CD4-positive, alpha-beta T cell treated with Interleukin-10 for 1 hour (primary cell): ENCODE measurements around the gene DBH.

Source experiments
- DNase-seq: peaks from one replicate; pipeline ENCODE4 v3.0.0-alpha.2; 2020

Gene DBH

DNA sequence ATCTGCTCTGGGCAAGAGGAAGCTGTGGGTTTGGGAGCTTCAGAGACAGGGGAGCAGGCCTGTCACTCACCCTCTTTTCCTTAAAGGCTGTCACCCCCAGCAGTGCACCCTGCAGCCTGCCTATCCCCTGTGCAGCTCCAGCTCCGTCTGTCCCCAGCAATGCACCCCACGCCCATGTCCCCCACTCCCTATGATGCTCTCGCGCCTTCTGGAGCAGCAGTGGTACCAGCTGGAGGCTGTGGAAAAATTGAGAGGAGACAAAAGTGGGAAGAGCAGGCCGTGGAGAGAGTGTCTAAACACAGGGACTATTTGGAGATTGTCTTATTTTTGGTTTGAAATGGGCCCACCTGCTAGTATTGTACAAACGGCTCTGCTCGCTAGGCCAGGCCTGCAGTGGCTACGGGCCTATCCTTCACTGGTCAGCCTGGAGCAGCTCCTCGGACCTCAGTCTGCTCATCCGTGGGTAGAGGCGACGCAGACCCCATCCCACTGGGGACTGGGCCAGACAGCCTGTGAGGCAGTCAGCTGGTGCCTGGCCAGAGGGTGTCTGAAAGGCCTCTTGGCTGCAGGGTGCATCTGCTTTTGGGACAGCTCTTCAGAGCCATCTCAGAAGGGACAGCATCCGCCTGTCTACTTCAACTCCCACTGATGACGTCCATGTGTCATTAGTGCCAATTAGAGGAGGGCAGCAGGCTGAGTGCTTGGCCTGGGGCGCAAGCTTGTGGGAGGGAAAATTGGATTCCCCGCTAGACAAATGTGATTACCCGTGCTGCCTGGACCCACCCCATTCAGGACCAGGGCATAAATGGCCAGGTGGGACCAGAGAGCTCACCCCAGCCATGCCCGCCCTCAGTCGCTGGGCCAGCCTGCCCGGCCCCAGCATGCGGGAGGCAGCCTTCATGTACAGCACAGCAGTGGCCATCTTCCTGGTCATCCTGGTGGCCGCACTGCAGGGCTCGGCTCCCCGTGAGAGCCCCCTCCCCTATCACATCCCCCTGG lies at the start of gene DBH:
TSS of gene DBH (plus strand) at position 831 of the 999 bp plus-strand sequence. CDS start at position 840, 9 bp downstream.
- DNase-seq, result no peak

DNA sequence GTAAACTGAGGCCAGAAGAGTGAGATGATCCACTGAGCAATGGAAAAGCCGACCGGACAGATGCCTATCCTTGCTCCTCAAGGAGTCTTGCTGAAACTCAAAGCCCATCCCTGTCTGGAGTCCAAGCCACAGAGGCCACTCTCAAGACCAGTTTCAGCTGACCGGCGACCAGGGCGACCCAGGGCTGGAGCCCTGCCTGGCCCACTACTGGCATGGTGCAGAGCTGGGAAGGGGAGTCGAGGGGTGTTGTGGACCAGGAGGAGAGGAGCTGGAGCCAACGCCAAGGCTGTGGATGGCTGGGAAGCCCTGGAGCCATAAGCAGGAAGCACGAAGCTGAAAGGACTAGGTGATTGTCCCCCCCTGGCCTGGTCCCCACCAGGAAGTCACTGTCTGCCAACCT lies 49.1 kb upstream of the DBH start:
- DNase-seq, result no peak

DNA sequence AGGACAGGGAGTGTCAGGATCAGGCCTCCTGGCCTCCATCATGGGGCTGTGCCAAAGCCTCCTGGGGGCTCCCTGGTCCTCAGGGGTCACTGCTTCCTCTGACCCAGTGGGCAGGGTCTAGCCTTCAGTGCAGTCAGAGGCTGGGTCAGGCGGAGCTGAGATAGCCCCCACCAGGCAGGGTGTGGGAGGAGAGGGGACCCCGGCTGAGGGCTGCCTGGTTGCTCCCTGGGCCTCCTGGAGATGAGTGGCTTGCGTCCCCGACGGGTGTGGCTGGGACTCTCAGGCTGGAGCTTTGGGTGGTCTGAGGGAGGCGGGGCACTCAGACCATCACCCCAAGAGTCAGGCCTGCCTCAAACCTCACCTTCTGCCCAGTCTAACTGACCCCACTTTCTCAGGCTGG lies 48.7 kb upstream of the DBH start:
- no peak for DNase-seq

DNA sequence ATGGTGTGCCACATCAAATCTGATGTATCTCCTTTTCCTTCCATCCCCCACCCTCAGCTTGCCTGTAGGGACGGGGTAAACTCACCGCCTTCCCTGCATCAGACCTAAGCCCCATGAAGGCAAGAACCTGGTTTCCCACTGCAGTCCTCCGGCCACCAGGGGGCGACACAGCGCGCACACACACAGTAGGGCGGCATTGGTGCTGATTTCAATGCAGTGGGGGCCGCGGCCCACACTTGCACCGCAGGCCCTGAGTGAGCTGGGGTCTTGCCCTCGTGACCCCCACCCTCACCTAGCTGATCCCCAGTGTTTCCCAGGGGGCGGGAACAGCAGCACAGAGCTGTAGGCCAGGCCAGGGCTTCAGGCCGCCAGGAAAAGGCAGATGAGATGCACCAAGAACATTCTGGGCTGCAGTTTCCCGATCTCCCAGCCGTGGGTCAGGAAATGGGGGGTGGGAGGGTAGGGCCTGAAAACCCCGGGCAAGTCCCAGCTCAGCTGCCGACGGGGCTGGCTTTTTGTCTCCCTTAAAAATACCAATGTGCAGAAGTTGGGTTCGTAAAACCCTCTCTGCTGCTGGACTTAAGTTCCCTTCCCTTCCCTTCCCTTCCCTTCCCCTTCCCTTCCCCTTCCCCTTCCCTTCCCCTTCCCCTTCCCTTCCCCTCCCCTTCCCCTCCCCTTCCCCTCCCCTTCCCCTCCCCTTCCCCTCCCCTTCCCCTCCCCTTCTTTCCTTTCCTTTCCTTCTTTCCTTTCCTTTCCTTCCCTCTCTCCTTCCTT lies 46.5 kb upstream of the DBH start:
- peak; percentile 48 for DNase-seq

DNA sequence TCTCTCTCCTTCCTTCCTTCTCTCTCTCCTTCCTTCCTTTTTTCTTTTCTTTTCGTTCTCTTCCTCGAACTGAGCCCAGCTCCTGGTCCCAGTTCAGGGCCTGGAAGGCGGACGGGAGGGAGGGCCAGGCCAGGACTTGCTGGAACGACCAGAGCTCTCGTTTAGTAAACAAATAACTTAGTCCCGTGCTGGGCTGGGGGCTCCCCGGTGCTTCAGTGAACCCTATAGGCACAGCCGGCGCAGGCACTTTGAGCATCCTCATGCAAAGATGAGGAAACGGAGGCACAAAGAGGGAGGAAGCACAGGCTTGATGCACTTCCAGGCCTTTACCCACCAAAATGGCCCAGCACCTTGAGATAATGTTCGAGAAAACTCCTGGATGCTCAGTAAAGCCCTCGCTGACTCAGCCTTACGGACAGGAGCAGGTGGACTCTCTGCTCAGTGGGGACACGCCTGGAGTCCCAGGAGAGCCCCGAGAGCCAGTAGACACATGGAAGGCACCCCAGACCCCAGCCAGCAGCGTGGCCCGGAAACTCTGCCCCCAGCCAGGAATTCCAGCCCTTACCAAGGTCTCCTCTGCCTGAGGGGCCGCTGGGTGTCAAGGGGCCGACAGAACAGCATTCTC lies 45.8 kb upstream of the DBH start:
- DNase-seq, result no peak

DNA sequence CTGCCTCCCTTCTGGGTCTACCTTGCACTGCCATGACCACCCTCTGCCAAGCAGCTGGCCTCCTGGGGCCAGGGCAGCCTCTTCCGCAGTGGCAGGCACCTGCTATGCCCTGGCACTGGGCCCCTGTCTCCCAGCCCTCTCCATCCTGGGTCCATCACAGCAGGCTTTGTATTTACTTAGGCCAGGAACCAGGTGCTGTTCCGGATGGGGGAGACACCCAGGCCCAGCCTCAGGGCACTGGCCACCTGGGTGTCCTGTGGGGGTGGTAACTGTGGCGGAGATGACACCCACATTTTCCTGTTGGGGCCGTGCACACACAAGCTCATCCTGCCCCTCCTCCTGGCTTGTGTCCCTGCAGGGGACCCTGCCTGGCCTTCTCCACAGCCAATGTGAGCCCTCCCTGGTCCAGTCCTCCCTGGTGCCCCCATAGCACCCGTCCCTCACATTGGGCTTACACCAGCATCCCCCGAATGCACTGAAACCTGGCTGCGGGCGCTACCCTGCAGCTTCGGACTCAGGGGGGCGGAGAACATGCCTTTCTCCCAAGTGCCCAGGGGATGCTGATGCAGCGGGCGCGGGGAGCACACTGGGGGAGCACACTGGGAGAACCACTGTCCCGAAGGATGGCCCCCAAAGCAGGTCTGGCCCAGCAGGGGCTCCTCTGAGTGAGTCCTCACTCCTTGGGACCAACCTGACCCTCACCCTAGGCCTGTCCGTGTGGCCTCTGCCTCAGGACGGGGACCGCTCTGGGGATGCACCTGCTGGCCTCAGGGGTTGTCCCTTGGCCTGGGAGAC lies 44.9 kb upstream of the DBH start:
- DNase-seq, result no peak

DNA sequence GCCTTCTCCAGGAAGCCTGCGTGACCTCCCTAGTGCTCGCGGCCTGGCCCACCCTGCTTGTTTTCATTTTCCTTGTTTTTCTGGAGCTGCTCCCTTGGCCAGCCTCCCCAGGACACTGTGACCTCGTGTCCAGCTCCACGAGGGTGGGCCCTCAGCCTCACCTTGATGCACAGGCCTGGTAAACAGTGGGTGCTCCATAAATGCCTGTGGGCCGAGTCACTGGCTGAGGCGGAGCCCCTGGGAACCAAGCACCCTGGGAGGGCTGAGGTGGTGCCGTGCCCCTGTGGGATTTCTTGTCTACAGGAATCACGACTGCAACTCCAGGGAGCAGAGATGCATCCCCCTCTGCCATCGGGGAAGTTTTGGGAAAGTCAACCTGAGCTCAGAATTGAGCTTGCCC lies 44.2 kb upstream of the DBH start:
- no peak for DNase-seq

DNA sequence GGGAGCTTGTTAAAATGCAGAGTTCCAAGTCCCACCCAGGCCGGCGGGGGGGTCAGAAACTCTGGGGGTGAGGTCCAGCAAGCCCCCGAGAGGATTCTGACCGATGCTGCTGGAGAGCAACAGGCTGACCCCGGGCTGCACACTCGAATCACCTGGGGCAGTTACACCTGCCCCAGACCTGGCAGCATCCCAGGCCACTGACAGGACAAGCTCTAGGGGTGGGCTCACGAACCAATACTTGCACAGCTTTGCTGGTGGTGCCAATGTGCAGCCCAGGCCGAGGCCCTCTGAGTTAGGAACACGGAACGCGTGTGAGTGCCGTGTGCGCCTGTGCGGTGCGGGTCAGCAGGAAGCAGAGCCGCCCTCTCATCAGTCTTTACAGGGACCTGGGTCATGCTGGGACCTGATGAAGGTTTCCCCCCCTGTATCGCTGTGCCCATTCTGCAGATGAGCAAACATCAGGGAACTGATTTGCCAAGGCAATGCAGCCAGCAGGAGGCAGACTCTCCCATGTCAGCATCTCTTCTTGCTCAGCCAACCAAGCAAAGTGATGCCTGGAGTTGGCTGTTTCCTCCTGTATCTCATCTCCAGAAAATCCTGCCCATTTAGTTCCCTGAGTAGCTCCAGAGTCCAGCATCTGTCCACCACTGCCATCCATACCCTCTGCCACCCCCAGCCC lies 43.3 kb upstream of the DBH start:
- peak; percentile 13 for DNase-seq

DNA sequence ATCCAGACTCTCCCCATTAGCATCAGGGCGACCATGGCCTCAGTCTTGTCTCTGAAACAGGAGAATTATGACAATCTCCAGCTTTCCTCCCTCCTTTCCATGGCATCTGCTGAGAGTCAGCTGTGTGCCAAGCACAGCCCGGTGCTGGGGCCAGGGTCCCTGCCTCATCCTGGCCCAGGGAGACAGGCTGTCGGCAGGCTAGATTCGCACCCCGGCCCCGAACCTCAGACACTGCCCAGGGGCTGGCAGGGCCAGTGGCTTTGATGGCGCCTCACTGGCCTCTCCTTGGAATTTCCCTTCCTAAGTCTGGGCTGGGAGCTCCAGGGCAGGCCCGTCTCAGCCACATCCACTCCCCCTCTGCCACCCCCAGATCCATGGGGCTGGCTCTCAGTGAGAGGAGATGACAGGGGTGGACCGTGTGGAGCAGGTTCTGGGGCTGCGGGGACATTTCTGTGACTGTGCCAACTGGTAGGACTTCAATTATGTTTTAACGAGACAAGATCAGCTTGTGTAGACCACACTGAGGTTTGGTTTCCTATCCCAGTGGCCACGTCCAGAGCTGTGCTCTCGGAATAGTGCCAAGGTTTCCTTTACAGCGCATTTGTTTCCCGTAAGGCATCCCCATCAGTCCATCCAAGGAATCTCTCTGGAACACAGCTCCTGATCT lies 42.4 kb upstream of the DBH start:
- no peak for DNase-seq

DNA sequence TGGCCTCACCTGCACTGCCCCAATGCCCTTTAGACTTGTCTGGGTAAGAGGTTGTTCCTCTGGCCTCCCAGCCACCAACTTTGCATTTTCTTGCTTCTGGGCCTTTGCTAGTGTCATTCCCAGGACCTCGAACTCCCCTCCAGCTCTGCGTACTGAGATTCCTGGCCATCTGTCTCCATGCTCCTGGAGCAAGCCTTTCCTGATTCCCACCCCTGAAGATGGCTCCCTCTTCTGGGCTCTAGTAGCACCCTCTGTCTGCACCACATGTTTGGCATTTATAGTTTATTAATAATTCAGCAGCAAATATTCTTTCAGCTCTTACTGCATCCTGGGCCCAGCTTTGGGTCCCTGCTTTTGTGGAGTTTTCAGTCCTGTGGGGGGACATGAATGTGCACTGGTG lies 41.9 kb upstream of the DBH start:
- DNase-seq, result no peak

DNA sequence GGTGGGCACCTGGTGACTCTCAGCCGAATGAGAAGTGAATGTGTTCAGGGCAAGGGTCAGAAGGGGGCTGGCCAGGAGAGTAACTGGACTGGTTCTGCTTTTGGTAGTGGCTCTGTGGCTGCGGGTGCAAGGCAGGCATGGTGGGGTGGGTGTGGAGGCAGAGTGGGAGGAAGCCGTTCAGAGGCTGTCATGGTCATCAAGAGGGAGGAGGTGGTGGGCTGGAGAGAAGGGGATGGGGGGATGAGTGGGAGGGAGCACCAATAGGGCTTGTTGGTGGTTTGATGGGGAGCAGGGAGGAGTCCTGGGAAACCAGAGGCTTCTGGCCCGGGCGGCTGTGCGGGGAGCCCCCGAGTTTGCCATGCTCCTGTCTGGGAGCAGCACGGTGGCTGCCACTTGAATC lies 40.3 kb upstream of the DBH start:
- DNase-seq, result no peak

DNA sequence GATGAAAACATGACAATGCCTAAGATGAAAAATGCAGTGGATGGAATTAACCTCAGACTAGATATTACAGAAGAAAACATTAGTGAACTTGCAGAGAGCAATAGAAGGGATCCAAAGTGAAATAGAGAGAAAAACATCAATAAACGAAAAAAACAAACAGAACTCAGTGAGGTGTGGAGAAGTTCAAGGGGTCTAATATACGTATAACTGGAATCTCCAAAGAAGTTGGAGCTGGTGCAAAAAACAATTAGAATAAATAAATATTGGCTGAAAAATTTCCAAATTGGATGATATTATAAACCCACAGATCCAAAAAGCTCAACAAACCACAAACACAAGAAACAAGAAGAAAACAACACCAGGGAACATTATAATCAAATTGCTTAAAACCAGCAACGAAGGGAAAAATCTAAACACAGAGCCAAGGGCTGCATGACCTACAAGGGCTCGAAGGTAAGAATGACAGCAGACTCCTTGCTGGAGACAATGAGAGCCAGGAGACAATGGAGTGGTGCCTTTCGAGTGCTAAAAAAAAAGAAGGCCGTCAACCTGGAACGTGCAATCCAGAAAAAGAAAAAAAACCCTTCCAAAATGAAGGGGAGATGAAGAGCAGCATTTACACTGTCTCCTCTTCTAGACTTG lies 38.7 kb upstream of the DBH start:
- no peak for DNase-seq

DNA sequence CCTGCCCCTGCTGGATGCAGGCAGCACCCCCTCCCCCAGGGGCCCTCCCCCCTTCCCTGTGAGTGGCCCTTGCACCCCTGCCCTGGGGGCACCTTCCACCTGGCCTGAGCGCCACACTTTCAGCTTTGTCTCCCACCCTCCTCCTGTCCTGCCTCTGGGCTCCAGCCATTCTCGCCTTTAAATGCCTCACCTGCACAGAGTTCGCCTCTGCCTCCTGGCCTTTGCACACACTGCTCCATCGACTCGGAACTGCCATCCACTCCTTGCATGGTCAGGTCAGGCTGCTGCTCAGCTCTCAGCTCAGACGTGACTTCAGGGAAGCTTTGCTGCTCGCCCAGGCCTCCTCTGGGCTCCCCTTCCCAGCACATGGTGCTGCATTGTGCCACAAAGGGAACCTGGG lies 37.2 kb upstream of the DBH start:
- no peak for DNase-seq

DNA sequence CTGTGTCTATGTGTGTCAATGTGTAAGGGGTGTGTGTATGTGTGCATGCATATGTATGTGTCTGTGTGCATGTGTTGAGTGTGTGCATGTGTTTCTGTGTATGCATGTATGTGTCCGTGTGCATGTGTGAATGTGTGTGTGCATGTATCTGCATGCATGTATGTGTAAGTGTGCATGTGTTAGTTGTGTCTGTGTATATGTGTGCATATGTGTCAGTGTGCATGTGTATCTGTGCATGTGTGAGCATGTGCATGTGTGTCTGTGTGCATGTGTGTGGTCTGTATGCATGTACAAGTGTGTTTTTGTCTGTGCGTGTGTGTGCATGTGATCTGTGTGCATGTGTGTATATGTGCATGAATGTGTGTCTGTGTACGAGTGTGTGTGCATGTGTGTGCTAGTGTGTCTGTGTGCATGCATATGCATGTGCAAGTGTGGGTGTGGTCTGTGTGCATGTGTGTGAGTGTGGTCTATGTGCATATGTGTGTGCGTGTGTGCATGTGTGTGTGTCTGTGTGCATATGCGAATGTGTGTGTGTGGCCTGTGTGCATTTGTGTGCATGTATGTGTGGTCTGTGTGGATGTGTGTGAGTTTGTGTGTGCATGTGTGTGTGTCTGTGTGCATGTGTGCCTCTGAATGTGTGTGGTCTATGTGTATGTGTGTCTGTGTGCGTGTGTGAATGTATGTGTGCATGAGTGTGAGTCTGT lies 36.5 kb upstream of the DBH start:
- no peak for DNase-seq

DNA sequence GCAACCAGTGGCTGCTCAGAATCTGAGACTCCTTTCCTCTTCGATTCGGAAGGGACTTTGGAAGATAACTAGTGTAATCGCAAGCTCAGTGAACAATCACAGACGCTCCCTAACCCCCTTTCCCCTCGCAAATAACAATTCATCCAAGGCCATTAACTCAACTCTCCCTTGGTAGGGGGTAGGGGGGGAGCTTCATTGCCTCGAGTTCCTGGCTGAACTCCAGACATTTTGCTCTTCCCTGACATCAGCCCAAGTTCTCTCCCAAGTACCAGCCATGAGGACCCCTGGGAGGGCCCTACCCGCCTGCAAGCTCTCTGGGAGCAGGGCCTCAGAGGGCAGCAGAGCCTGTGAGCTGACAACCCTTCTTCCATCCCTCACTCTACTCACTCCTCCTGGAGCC lies 35.4 kb upstream of the DBH start:
- DNase-seq, result no peak

DNA sequence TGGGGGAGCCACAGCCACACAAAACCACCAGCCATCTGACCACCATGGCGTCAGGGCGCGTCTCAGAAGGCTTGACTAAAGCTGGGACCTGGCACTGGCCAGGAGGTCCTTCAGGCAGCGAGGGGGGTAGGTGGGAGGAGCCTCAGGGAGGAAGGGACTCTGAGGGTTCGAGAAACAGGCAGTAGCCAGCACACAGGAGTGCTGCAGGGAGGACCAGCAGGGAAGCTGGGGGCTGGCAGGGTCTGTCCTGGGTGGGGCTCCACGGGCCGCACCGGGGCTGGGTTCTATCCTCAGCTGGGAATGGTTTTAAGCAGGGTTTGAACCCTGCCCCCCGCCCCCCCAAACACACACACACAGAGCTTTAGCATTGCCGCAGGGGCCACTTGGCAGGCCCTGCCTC lies 34.4 kb upstream of the DBH start:
- DNase-seq, result no peak

DNA sequence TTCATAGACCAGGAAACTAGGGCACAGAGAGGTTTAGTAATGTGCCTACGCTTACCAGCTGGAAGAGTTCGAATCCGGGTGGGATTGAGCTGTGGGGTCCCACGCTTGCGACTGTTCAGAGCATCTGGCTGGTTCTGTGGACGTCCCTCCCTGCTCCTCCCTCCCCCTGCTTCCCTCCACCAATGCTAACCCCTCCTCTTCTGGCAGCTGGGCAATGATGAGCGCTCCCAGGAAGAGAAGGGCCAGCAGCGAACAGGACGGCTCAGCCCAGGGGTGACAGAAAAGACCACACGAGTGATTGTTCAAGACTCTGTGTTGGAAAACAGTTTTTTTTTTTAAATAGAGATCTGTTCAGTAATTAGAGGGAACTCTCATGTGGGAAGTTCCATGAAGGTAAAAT lies 33.9 kb upstream of the DBH start:
- no peak for DNase-seq

DNA sequence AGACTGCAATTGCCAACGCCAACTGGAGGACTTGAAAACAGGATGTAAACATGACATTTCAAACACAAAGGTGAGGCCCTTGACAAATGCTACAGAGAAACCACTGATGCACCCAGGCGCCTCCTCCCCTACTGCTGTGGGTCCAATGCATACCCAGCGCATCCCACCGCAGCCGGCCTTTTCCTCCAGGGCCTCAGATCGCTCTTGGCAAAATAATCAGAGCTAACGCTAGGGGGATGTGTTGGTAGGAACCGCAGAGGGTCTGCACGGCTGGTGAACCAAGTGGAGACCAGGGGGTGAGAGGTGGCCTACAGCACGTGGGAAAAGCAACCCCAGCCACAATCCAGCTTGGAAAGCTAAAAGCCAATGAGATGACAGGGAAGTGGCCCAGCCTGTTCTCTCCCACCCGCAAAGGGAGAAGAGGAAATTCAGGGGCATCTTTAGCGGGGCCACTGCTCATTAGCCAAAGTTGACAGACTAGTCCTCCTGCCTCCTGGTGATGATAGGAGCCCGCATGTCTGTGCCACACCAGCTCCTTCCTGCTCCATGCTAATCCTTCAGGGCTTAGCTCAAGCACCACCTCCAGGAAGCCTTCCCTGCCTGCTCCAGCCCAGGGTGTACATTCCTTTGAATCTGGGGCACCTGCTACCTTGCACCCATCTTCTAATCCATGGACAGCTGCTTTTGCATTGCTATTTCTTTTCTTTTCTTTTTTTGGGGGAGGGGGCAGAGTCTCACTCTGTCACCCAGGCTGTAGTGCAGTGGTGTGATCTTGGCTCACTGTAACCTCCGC lies 32.8 kb upstream of the DBH start:
- DNase-seq, result no peak

DNA sequence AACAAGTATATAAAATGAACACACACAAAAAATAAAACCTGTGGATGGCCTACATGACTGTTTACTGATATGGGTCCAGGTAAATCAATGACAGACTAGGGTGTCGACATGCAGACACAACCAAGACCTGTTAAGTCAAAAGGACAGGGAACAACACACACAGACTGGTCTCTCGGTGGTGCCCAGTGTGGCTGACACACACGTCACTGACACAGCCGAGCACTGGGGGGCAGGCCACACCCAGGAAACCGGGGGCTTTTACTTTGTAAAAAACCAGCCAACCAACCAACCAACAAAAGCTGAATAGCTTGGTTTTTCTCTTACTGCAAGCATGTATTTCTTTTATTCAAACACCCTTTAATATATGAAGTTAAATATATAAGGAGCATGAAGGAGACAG lies 31.9 kb upstream of the DBH start:
- peak; percentile 30 for DNase-seq

DNA sequence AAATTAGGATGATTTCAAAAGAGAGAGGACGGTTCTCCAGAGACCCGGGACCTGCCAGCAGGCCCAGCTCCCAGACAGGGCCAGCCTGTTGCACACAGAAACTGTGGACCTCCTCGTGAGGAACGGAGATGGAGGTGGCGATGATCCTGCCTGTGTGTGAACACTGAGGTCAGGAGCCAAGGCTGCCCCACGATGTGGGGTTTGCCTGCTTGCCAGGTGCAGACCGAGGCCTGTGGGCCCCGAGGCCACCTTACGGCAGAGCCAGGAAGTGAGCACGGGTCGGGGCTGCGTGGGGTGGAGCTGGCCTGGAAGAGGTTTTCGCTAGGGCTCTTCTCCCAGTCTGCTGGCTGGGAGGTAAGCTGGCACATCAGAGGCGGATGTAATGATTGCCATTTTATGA lies 31.3 kb upstream of the DBH start:
- DNase-seq, result no peak
